NCI-H510A (cell line): ENCODE data around the gene PZP.
"Not testable (repeated sequence)": the region's sequence is repeated elsewhere in the genome, so short reads cannot be mapped to it uniquely, and the experiment has no call there.

ENCODE experiments used
- DNase-seq: peaks from one replicate; lab custom pipeline; 2025; lab: John Stamatoyannopoulos, UW

Gene PZP

GRCh38 chr12:9184276-9184675, 23.9 kb downstream of the PZP start:
- no peak for DNase-seq

GRCh38 chr12:9180810-9181209, 27.4 kb downstream of the PZP start:
- no peak for DNase-seq

GRCh38 chr12:9179781-9180180, 28.4 kb downstream of the PZP start:
- no peak for DNase-seq

- DNase-seq = no peak
These were observed 38.1 kb downstream of the PZP start for GRCh38 chr12:9169979-9170634.

- not testable (repeated sequence) for DNase-seq
These were observed 40.9 kb downstream of the PZP start for GRCh38 chr12:9167345-9167744.

GRCh38 chr12:9163392-9163791, 44.8 kb downstream of the PZP start:
- no peak for DNase-seq

GRCh38 chr12:9156119-9156518, 52.1 kb downstream of the PZP start:
- DNase-seq = no peak

- DNase-seq = no peak
These were observed 58.8 kb downstream of the PZP start for GRCh38 chr12:9149372-9149771.

- DNase-seq = no peak
These were observed 59.3 kb downstream of the PZP start for GRCh38 chr12:9148926-9149325.

GRCh38 chr12:9147461-9147860, 60.7 kb downstream of the PZP start:
- no peak for DNase-seq

GRCh38 chr12:9144730-9145106, 63.5 kb downstream of the PZP start:
- no peak for DNase-seq

GRCh38 chr12:9143929-9144729, 64.1 kb downstream of the PZP start:
- no peak for DNase-seq

GRCh38 chr12:9143137-9143536, 65.1 kb downstream of the PZP start:
- DNase-seq = no peak

- DNase-seq = not testable (repeated sequence)
These were observed 68.5 kb downstream of the PZP start for GRCh38 chr12:9139588-9140290.

- no peak for DNase-seq
These were observed 72.3 kb downstream of the PZP start for GRCh38 chr12:9135903-9136310.

GRCh38 chr12:9134981-9135628, 73.1 kb downstream of the PZP start:
- DNase-seq = no peak

- no peak for DNase-seq
These were observed 74.8 kb downstream of the PZP start for GRCh38 chr12:9133216-9133916.

- no peak for DNase-seq
These were observed 76.1 kb downstream of the PZP start for GRCh38 chr12:9132008-9132535.

GRCh38 chr12:9130244-9130643, 78.0 kb downstream of the PZP start:
- no peak for DNase-seq

- DNase-seq = no peak
These were observed 80.1 kb downstream of the PZP start for GRCh38 chr12:9127936-9128663.

- DNase-seq = no peak
These were observed 80.7 kb downstream of the PZP start for GRCh38 chr12:9127484-9127883.
